ENCODE data around the gene KRTAP1-3.
"Not testable (repeated sequence)": the region's sequence is repeated elsewhere in the genome, so short reads cannot be mapped to it uniquely, and the experiment has no call there.

KRTAP1-3 gene

DNA sequence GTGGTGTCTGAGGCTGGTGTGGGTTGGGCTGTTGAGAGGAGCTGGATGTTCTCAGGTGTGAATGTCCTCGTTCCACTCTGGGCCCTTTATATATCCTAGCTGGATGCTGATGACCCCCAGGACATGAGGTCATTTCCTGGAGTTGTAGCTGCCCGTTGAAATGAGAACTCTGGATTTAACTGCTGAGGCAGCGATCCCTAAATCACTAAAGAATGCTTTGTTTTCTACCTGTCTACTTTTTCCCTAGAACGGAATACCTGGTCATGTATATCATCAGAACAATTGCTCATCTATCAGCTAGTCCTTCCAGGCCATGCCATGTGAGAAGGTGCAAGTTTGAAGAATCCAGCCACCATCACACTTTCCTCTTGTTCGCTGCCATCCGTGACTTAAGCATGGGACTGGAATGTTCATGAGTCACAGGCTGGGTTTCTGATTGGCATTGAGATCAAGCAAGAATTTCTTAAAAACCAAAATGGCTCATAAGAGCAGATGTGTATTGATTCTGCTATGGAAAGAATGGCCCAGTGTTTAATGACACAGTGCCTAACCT, 25.5 kb upstream of the KRTAP1-3 start, which contains the start of gene KRTAP2-3:
Gene KRTAP2-3, minus strand, starts transcription at position 63 of the 553 bp plus-strand sequence. CDS start 64 bp downstream, outside the sequence.
- no peaks in the 10 kb centered on the region for H3K36me3 Mint-ChIP-seq (ENCODE audit: low read depth)
- no peak within 1 kb of the TSS for H3K27ac Mint-ChIP-seq
- H3K4me1 Mint-ChIP-seq (ENCODE audit: low read depth), result no peaks in the 10 kb centered on the region

DNA sequence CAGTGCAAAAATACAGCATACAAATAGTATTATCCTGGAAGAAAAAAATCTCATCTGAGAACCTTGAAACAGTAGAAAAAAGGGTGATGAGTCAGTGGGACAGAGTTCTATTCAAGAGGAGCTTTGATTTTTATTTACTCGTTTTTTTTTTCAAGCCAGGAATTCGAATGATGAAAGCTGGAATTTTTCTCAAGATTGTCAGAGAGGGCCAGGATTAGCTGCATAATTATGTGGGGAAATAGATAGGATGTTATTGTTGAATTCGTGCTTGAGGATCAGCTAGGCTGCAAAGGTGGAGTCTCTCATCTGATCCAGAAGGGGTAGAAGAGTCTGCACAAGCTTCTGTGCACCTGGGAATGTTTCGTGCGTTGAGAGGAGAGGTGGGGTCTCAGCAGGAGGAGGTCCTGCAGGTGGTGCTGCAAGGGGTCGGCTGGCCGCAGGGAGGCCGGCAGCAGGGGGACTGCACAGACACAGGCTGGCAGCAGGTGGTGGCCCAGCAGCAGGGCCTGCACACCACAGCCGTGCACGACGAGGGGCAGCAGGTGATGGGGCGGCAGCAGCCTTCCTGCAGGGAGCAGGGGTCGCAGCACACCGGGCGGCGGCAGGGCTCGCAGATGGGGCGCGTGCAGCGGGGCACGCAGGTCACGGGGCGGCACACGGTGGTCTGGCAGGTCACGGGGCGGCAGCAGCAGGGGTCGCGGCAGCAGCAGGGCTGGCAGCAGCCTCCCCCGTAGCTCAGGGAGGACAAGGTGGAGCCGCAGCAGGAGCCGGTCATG, 24.8 kb upstream of the KRTAP1-3 start:
- H3K4me3 Mint-ChIP-seq; H3K4me1 Mint-ChIP-seq (ENCODE audit: low read depth); H3K36me3 Mint-ChIP-seq (ENCODE audit: low read depth); H3K27ac Mint-ChIP-seq; H3K9me3 Mint-ChIP-seq: not testable (repeated sequence)
- peaks cover 53% of the 10 kb centered on the region for H3K27me3 Mint-ChIP-seq

More for the DNA sequence above, 25.5 kb upstream of the KRTAP1-3 start, which contains the start of gene KRTAP2-3:
- peaks cover 53% of the 10 kb centered on the region for H3K27me3 Mint-ChIP-seq
- H3K4me3 Mint-ChIP-seq, result no peak within 1 kb of the TSS
- no peaks in the 10 kb centered on the region for H3K9me3 Mint-ChIP-seq

DNA sequence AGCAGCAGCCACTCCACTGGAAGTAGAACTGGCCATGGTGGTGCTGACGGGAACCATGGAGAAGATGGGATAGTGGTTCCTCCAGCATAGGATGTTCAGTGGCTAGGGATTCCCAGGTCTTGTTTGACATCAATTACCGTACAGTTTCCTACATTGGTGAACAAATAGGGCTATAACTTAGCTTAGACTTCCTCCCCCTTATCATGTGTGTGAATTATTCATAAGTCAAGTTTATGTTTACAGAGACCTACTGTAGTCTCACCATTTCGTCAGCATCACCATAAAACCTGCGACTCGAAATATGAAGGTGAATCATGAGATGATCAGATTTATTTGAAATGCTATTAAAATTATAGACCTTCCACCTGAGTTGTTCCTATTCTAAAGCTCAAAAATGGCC, 24.1 kb upstream of the KRTAP1-3 start:
- H3K9me3 Mint-ChIP-seq, result no peaks in the 10 kb centered on the region

DNA sequence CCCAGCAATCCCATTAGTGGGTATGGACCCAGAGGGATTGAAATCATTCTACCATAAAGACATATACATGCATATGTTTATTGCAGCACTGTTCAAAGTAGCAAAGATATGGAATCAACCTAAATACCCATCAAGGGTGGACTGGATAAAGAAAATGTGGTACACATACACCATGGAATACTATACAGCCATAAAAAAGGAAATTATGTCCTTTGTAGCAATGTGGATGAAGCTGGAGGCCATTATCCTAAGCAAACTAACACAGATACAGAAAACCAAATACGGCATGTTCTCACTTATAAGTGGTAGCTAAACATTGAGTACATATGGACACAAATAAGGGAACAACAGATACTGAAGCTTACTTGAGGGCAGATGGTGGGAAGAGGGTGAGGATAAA, 22.9 kb upstream of the KRTAP1-3 start:
- Mint-ChIP-seq H3K27me3 (peaks cover 53% of the 10 kb centered on the region), H3K27ac (no peak overlapping the region), H3K9me3 (no peaks in the 10 kb centered on the region), H3K36me3 (ENCODE audit: low read depth) (no peaks in the 10 kb centered on the region), H3K4me3 (no peak overlapping the region), H3K4me1 (ENCODE audit: low read depth) (no peaks in the 10 kb centered on the region)

More for the DNA sequence above, 24.1 kb upstream of the KRTAP1-3 start:
- H3K27me3 Mint-ChIP-seq, result peaks cover 53% of the 10 kb centered on the region
- no peak overlapping the region for H3K4me3 Mint-ChIP-seq
- no peaks in the 10 kb centered on the region for H3K36me3 Mint-ChIP-seq (ENCODE audit: low read depth)
- H3K27ac Mint-ChIP-seq, result no peak overlapping the region
- no peaks in the 10 kb centered on the region for H3K4me1 Mint-ChIP-seq (ENCODE audit: low read depth)

DNA sequence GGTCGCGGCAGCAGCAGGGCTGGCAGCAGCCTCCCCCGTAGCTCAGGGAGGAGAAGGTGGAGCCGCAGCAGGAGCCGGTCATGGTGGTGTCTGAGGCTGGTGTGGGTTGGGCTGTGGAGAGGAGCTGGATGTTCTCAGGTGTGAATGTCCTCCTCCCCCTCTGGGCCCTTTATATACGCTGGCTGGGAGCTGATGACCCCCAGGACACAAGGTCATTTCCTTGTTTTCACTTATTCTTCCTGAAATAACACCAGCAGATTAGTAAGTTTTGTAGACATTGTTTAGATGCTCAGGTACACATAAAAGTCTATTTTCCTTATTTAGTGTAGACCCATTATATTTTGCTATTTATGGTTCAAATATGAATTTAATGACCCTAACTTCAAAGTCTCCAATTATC, 20.5 kb upstream of the KRTAP1-3 start, which contains the start of gene KRTAP2-2:
Gene KRTAP2-2, minus strand, starts transcription at position 101 of the 400 bp plus-strand sequence. Its CDS starts 19 bp downstream, at position 82.
- H3K36me3 Mint-ChIP-seq (ENCODE audit: low read depth); H3K27ac Mint-ChIP-seq; H3K9me3 Mint-ChIP-seq; H3K4me1 Mint-ChIP-seq (ENCODE audit: low read depth); H3K4me3 Mint-ChIP-seq: not testable (repeated sequence)
- H3K27me3 Mint-ChIP-seq, result peaks cover 42% of the 10 kb centered on the region

DNA sequence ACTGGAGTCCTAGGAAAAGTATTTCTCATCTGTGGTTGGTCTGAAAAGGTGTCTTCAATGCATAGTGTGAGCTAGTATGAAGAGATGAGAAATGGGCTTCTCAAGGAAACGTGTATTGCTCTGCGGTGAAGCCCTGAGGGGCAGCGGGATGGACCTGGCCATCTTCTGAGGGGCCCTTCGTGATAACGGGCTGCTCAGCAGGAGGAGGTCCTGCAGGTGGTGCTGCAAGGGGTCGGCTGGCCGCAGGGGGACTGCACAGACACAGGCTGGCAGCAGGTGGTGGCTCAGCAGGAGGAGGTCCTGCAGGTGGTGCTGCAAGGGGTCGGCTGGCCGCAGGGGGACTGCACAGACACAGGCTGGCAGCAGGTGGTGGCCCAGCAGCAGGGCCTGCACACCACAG, 19.9 kb upstream of the KRTAP1-3 start:
- H3K4me3 Mint-ChIP-seq, H3K27ac Mint-ChIP-seq: not testable (repeated sequence)
- H3K27me3 Mint-ChIP-seq, result peaks cover 40% of the 10 kb centered on the region

DNA sequence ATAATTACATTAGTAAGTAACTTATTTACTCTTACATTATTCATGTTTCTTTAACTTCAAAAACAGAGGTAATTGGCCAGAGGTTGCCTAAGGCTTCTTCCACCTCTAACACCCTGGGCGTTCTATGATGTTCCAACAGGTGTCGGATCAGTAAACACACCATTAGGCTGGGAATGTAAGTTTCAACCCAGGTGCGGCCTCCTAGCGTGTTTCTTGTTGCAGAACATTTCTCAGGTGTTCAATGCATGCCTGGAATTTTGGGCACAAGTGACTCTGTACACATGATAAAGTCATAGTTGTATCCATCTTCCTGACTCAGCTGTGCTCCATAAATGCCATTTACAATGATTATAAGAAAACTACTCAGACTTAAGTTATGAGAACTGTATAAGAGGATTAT, 19.4 kb upstream of the KRTAP1-3 start:
- no peaks in the 10 kb centered on the region for H3K9me3 Mint-ChIP-seq
- no peaks in the 10 kb centered on the region for H3K4me1 Mint-ChIP-seq (ENCODE audit: low read depth)
- H3K36me3 Mint-ChIP-seq (ENCODE audit: low read depth), result no peaks in the 10 kb centered on the region
- H3K27me3 Mint-ChIP-seq, result peaks cover 35% of the 10 kb centered on the region
- H3K4me3 Mint-ChIP-seq, result no peak overlapping the region
- H3K27ac Mint-ChIP-seq, result no peak overlapping the region

More for the DNA sequence above, 19.9 kb upstream of the KRTAP1-3 start:
- H3K4me1 Mint-ChIP-seq (ENCODE audit: low read depth); H3K36me3 Mint-ChIP-seq (ENCODE audit: low read depth); H3K9me3 Mint-ChIP-seq: not testable (repeated sequence)

DNA sequence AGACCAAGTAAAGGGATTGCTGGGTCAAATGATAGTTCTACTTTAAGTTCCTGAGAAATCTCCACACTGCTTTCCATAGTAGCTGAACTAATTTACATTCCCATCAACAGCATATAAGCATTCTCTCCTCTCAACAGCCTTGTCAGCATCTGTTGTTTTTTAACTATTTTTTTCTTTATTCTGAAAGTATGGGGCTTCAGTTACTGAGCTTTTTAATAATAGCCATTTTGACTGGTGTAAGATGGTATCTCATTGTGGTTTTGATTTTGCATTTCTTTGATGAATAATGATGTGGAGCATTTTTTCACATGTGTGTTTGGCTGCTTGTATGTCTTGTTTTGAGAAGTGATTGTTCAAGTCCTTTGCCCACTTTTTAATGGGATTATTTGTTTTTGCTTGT, 17.9 kb upstream of the KRTAP1-3 start:
- Mint-ChIP-seq H3K36me3 (ENCODE audit: low read depth) (no peaks in the 10 kb centered on the region), H3K9me3 (no peaks in the 10 kb centered on the region), H3K27ac (no peak overlapping the region), H3K27me3 (peaks cover 24% of the 10 kb centered on the region), H3K4me3 (no peak overlapping the region), H3K4me1 (ENCODE audit: low read depth) (no peaks in the 10 kb centered on the region)

DNA sequence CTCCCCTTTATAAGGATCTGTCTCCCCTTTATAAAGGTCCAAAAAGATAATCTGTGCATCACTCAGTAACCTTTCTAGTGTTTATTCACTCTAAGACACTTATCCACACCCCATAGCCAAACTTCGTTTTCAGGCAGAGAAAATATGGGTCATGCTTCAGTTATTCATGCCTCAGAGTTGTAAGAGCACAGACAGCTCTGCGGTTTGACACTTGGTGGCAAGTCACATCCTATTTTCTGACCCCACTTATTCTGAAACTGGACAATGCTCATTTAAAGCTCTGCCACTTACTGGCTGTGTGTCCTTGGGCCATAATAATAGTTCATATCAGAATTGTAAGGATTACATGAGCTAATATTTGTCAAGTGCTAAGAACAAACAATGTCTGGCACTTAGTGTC, 14.4 kb upstream of the KRTAP1-3 start:
- H3K27me3 Mint-ChIP-seq, result peaks cover 11% of the 10 kb centered on the region
- H3K36me3 Mint-ChIP-seq (ENCODE audit: low read depth), result no peaks in the 10 kb centered on the region
- no peaks in the 10 kb centered on the region for H3K9me3 Mint-ChIP-seq
- H3K27ac Mint-ChIP-seq, result no peak overlapping the region
- no peaks in the 10 kb centered on the region for H3K4me1 Mint-ChIP-seq (ENCODE audit: low read depth)
- no peak overlapping the region for H3K4me3 Mint-ChIP-seq

DNA sequence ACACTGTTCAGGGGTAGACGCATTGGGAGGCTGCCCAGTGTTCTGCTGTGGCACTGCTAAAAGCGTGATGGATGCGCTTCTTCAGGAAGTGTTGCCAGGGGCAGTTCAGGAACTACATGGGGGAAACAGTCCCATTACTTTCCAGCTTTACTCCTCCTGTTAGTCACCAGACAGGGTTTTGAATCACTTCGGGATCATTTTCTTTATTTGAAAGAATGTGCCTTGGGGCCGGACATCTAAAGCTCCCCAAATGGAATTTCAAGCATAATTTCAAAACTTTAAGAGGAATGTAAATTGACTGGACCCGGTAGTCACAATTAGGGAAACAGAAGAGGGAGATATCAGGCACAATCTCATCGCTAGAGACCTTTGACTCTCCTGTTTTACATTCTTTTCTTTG, 13.8 kb upstream of the KRTAP1-3 start:
- peaks cover 2% of the 10 kb centered on the region for H3K9me3 Mint-ChIP-seq
- H3K36me3 Mint-ChIP-seq (ENCODE audit: low read depth), result no peaks in the 10 kb centered on the region
- H3K27me3 Mint-ChIP-seq, result peaks cover 11% of the 10 kb centered on the region
- no peak overlapping the region for H3K4me3 Mint-ChIP-seq
- no peaks in the 10 kb centered on the region for H3K4me1 Mint-ChIP-seq (ENCODE audit: low read depth)
- no peak overlapping the region for H3K27ac Mint-ChIP-seq

DNA sequence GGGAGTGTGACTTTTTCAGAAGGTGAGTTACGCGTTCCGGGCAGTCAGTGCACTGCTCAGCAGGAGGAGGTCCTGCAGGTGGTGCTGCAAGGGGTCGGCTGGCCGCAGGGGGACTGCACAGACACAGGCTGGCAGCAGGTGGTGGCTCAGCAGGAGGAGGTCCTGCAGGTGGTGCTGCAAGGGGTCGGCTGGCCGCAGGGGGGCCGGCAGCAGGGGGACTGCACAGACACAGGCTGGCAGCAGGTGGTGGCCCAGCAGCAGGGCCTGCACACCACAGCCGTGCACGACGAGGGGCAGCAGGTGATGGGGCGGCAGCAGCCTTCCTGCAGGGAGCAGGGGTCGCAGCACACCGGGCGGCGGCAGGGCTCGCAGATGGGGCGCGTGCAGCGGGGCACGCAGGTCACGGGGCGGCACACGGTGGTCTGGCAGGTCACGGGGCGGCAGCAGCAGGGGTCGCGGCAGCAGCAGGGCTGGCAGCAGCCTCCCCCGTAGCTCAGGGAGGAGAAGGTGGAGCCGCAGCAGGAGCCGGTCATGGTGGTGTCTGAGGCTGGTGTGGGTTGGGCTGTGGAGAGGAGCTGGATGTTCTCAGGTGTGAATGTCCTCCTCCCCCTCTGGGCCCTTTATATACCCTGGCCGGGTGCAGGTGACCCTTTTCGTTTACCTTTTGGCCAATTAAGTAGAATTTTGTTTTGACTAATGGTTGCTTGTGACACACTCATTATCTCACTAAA, 12.2 kb upstream of the KRTAP1-3 start, which contains the start of gene KRTAP2-1:
Gene KRTAP2-1, minus strand, starts transcription at position 582 of the 731 bp plus-strand sequence. Its CDS starts 49 bp downstream, at position 533.
- H3K27ac Mint-ChIP-seq; H3K4me3 Mint-ChIP-seq; H3K9me3 Mint-ChIP-seq; H3K36me3 Mint-ChIP-seq (ENCODE audit: low read depth); H3K4me1 Mint-ChIP-seq (ENCODE audit: low read depth): not testable (repeated sequence)
- H3K27me3 Mint-ChIP-seq, result peaks cover 16% of the 10 kb centered on the region

DNA sequence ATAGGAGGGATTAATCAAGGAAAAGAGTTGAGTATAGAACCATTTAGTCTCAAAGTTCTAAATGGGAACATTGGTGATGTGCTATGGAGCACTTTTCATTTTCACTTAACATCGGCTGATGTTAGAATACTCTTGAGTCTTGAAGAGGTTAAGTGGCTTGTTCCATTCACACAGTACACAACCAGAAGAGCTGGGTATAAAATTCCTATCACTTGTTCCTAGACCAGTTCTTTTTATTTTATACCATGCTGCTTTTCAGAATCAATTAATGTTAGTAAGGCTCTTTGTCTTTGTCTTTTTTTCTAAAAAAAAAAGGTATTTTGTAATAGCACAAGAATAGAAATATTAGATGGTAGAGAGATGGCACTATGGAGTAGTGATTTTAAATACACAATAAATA, 8.3 kb upstream of the KRTAP1-3 start:
- H3K27ac Mint-ChIP-seq, result no peak overlapping the region
- peaks cover 9% of the 10 kb centered on the region for H3K9me3 Mint-ChIP-seq
- H3K27me3 Mint-ChIP-seq, result peaks cover 24% of the 10 kb centered on the region
- no peak overlapping the region for H3K4me3 Mint-ChIP-seq
- H3K4me1 Mint-ChIP-seq (ENCODE audit: low read depth), result no peaks in the 10 kb centered on the region
- no peaks in the 10 kb centered on the region for H3K36me3 Mint-ChIP-seq (ENCODE audit: low read depth)

DNA sequence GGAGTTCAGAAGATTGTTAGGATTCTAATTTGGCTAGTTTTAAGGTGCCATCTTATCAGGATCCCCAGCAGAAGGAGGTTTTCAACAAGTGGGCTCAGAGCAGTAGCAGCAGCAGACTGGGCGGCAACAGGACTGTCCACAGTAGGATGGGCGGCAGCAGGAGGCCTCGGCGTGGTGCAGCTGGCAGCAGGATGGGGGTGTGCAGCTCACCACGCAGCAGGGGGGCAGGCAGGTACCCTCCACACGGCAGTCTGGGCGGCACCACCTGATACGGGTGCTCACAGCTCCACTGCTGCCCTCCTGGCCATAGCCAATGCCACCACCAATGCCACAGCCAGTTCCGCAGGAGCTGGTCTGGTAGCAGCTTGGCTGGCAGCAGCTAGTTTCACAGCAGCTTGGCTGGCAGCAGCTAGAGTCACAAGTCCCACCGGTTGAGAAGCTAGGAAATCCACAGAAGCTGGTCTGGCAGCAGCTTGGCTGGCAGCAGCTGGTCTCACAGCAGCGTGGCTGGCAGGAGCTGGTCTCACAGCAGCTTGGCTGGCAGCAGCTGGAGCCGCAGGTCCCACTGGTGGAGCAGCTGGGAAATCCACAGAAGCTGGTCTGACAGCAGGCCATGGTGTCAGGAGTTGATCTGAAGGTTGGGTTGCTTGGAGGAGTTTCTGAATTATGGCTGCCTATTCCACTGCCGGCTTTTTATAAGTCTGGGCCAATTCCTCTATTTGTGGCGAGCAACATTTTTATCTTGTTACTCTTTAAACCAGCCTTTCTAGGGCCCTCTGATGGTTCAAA, 6.3 kb upstream of the KRTAP1-3 start, which contains the start of gene KRTAP1-1:
Gene KRTAP1-1, minus strand, starts transcription at position 668 of the 789 bp plus-strand sequence. Its CDS starts 53 bp downstream, at position 615.
- peaks cover 20% of the 10 kb centered on the region for H3K27me3 Mint-ChIP-seq
- not testable (repeated sequence) for H3K27ac Mint-ChIP-seq; H3K9me3 Mint-ChIP-seq; H3K4me1 Mint-ChIP-seq (ENCODE audit: low read depth); H3K36me3 Mint-ChIP-seq (ENCODE audit: low read depth); H3K4me3 Mint-ChIP-seq

DNA sequence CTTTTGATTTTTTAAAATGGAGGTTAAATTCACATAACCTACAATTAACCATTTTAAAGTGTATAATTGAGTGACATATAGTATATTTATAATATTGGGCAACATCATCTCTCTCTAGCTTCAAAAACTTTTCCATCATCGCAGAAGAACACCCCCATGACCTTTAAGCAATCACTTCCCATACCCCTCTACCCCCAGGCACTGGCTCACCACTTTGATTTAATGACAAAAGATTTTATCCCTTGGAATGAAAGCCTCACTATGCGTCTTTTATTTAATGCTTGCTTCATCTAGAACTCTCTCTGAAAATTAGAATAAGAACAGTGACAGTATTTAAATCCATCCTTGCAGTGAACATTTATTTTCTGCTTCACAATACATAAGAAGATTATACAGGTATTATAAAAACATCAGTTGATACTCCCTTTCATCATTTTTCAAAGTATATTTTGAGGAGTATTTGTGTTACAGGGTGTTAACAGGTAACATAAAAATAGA, 3.2 kb upstream of the KRTAP1-3 start:
- H3K4me1 Mint-ChIP-seq (ENCODE audit: low read depth), result no peaks in the 10 kb centered on the region
- H3K9me3 Mint-ChIP-seq, result peaks cover 4% of the 10 kb centered on the region
- H3K27me3 Mint-ChIP-seq, result peaks cover 18% of the 10 kb centered on the region
- no peak overlapping the region for H3K4me3 Mint-ChIP-seq
- no peak overlapping the region for H3K27ac Mint-ChIP-seq
- H3K36me3 Mint-ChIP-seq (ENCODE audit: low read depth), result no peaks in the 10 kb centered on the region
